ENCODE results near the gene CLSTN2.

GRCh38 chr3:139940622-139941021 lies 5.6 kb downstream of the CLSTN2 start:
- TF ChIP-seq CTCF (conservative IDR thresholded peaks at IDR 0.05; ENCODE audit: low read depth, low read length), result no peak
- no peak for TF ChIP-seq RAD21 (IDR thresholded peaks at IDR 0.05; ENCODE audit: low read length)
- TF ChIP-seq RFX5 (IDR thresholded peaks at IDR 0.05; ENCODE audit: low read depth, low read length), result no peak
- TF ChIP-seq CHD1 (IDR thresholded peaks at IDR 0.05; ENCODE audit: low read depth, low read length), result no peak

Measured in IMR-90 (cell line).